Gastroesophageal sphincter (tissue), 4 donors: ENCODE measurements around the gene SERP1. TPM values are rescaled to one million over a fixed set of nuclear protein-coding genes. Genes with fewer than 3 reads are reported as not detected.
A peak's percentile ranks its signal among the peaks of the same experiment; 100 is the strongest.

Experiments
- ATAC-seq: fragments of 150-250 bp; one replicate; pipeline ENCODE4 v1.9.1; 2016; ENCODE audit warnings: mild to moderate bottlenecking, moderate library complexity
- H3K27ac ChIP-seq, 4 donors: fragments of 200-600 bp; sonication (generic) in 3 of 4; 1 replicate in 3 of 4; 2 replicates in 1 of 4; pipeline ENCODE4 v1.5.1; 2016 to 2019
- H3K27me3 ChIP-seq: fragments of 200-600 bp; sonication (generic); one replicate; pipeline ENCODE4 v1.5.1; 2019
- H3K36me3 ChIP-seq, 2 donors: fragments of 200-600 bp; sonication (generic); one replicate each; pipeline ENCODE4 v1.5.1; 2019; ENCODE audit warnings: control low read depth in 1 of 2
- H3K4me1 ChIP-seq, 3 donors: fragments of 200-600 bp; sonication (generic); 1 replicate in 2 of 3; 2 replicates in 1 of 3; pipeline ENCODE4 v1.5.1; 2016 to 2019; ENCODE audit warnings: control low read depth in 2 of 3
- H3K4me3 ChIP-seq, 2 donors: fragments of 200-600 bp; sonication (generic); one replicate each; pipeline ENCODE4 v1.5.1; 2019; ENCODE audit warnings: mild to moderate bottlenecking in 1 of 2, moderate library complexity in 1 of 2
- H3K9me3 ChIP-seq, 3 donors: fragments of 200-600 bp; sonication (generic); one replicate each; pipeline ENCODE4 v1.5.1; 2017 to 2019; ENCODE audit warnings: control low read depth in 2 of 3
- EP300 ChIP-seq: sonication (generic); formaldehyde crosslinking; IDR thresholded peaks from one replicate; pipeline ENCODE4 v1.6.1; 2017; ENCODE audit warnings: antibody characterized with exemption, mild to moderate bottlenecking
- POLR2A ChIP-seq, 2 donors: fragments of 450-650 bp; IDR thresholded peaks; one replicate each; pipeline ENCODE4 v1.6.1; 2017; ENCODE audit warnings: antibody characterized with exemption in 2 of 2, mild to moderate bottlenecking in 2 of 2, moderate library complexity in 1 of 2
- POLR2AphosphoS5 ChIP-seq: sonication (generic); formaldehyde crosslinking; IDR thresholded peaks from one replicate; pipeline ENCODE4 v1.6.1; 2017; ENCODE audit warnings: antibody characterized with exemption
- WGBS, 2 donors: methylation state at CpG; one replicate each; pipeline ENCODE4 v1.1.5; 2018; ENCODE audit warnings: low coverage in 1 of 2; 5-methylcytosine and 5-hydroxymethylcytosine counted together
- total RNA-seq, 4 donors: library from RNA; depleted of rRNA; stranded (reverse); fragments of >200 nt; gene quantifications; one replicate each; pipeline ENCODE4 v1.1.0, GENCODE V29; 2016
- TF ChIP-seq, protein P1 (sequence below), 4 experiments: fragments of 200-600 bp in 2 of 4; fragments of 450-650 bp in 2 of 4; sonication (generic) in 1 of 4; IDR thresholded peaks; one replicate each; pipeline ENCODE4 v1.5.1; 2017 to 2019; ENCODE audit warnings: antibody characterized with exemption in 4 of 4, mild to moderate bottlenecking in 2 of 4, moderate library complexity in 2 of 4

SERP1 gene
- total RNA-seq, 4 donors from 2014 or later: 72.8 to 187 (median 154) TPM

DNA sequence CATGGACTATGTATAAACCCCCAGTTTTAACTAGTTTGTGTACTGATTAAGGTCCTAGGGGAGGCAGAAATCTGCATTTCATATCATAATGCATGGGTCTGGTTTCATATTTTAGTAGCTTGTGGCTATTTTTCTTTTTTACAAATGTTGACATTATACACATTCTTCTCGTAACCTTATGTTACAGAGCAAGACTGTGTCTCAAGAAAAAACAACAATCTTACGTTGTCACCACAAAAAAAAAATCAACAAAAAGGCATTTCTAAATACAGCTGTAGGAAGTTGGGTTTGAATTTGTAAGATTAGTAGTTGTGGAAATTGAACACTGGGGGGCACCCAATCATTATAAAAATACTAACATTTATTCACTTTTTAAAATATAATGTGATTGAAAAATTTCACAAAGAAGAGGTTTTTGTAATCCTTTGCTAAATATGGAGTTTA is 17.9 kb downstream of the SERP1 start:
- 11 to 19% methylated on average over 2 of the region's 2 CpGs for WGBS, 2 donors
- no peaks in the 10 kb centered on the region for H3K4me1 ChIP-seq
- TF ChIP-seq, protein P1, sequence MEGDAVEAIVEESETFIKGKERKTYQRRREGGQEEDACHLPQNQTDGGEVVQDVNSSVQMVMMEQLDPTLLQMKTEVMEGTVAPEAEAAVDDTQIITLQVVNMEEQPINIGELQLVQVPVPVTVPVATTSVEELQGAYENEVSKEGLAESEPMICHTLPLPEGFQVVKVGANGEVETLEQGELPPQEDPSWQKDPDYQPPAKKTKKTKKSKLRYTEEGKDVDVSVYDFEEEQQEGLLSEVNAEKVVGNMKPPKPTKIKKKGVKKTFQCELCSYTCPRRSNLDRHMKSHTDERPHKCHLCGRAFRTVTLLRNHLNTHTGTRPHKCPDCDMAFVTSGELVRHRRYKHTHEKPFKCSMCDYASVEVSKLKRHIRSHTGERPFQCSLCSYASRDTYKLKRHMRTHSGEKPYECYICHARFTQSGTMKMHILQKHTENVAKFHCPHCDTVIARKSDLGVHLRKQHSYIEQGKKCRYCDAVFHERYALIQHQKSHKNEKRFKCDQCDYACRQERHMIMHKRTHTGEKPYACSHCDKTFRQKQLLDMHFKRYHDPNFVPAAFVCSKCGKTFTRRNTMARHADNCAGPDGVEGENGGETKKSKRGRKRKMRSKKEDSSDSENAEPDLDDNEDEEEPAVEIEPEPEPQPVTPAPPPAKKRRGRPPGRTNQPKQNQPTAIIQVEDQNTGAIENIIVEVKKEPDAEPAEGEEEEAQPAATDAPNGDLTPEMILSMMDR (IDR thresholded peaks at IDR 0.05): peak in 1 of 4 experiments; percentile 18
- no peak for TF ChIP-seq EP300
- no peak for TF ChIP-seq POLR2AphosphoS5
- no peak for TF ChIP-seq POLR2A (IDR thresholded peaks at IDR 0.05)
- H3K9me3 ChIP-seq: no peaks in the 10 kb centered on the region
- no peaks in the 10 kb centered on the region for H3K36me3 ChIP-seq
- no peak overlapping the region for H3K4me3 ChIP-seq
- no peak for ATAC-seq
- H3K27me3 ChIP-seq: no peaks in the 10 kb centered on the region
- no peak overlapping the region for H3K27ac ChIP-seq

DNA sequence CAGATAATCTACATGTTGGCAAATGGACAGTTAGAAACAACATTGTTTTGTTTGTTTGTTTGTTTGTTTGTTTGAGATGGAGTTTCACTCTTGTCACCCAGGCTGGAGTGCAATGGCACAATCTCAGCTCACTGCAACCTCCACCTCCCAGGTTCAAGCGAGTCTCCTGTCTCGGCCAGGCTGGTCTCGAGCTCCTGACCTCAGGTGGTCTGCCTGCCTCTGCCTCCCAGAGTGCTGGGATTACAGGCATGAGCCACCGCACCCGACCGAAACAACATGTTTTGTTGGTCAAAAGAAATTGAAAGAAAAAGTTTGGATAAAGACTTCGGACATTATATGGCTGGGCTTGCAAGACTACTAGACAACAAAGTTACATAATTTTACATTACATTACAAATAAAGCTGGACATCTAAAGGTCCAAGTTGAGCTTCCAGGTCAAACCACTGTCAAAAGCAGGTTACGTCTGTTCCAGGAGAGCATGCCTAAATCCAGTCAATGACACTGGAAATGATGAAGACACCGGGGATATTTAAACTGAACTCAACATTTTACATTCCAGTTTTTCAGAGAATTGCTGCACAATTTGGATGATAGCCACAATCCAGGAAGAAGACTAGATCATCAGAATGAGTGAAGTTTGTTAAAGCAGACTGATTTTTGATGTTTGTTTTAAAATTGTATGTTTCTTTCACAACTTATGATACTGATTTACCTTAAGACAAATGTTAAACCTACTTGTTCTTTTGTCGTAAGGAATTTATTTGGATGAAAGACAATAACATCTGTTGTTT is 18.6 kb downstream of the SERP1 start:
- no peaks in the 10 kb centered on the region for H3K36me3 ChIP-seq
- no peak overlapping the region for H3K4me3 ChIP-seq
- no peaks in the 10 kb centered on the region for H3K27me3 ChIP-seq
- H3K4me1 ChIP-seq: no peaks in the 10 kb centered on the region
- H3K9me3 ChIP-seq: no peaks in the 10 kb centered on the region
- TF ChIP-seq POLR2A (IDR thresholded peaks at IDR 0.05) (no peak), POLR2AphosphoS5 (no peak), EP300 (no peak)
- TF ChIP-seq, protein P1 (IDR thresholded peaks at IDR 0.05): no peak
- no peak for ATAC-seq
- H3K27ac ChIP-seq: no peak overlapping the region
- WGBS, 2 donors: 50 to 61% methylated on average over 7 to 10 of the region's 10 CpGs

DNA sequence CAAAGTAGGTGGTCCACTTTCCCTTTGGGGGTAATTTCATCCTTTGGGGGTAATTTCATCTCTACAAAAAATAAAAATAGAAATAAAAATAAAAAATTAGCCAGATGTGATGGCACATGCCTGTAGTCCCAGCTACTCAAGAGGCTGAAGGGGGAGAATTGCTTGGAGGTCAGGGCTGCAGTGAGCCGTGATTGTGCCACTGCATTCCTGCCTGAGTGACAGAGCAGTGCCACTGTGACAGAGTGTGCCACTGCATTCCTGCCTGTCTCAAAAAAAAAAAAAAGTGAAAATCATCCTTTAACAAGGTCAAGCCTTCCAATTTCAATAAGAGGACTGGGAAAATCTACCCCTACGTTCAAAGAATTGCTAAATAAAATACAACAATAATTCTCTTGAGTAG is 22.8 kb downstream of the SERP1 start:
- H3K4me3 ChIP-seq: no peak overlapping the region
- H3K27me3 ChIP-seq: no peaks in the 10 kb centered on the region
- no peak overlapping the region for H3K27ac ChIP-seq
- no peaks in the 10 kb centered on the region for H3K9me3 ChIP-seq
- ATAC-seq: no peak
- no peak for TF ChIP-seq POLR2AphosphoS5
- TF ChIP-seq, protein P1 (IDR thresholded peaks at IDR 0.05): no peak
- no peak for TF ChIP-seq EP300
- WGBS, 2 donors: 55 to 91% methylated on average over 2 of the region's 2 CpGs
- no peaks in the 10 kb centered on the region for H3K4me1 ChIP-seq
- no peaks in the 10 kb centered on the region for H3K36me3 ChIP-seq

- TF ChIP-seq POLR2AphosphoS5 (no peak), POLR2A (IDR thresholded peaks at IDR 0.05) (no peak), EP300 (no peak)
- TF ChIP-seq, protein P1 (IDR thresholded peaks at IDR 0.05): no peak
Observed at GRCh38 chr3:150521463-150521862, 24.8 kb downstream of the SERP1 start.

DNA sequence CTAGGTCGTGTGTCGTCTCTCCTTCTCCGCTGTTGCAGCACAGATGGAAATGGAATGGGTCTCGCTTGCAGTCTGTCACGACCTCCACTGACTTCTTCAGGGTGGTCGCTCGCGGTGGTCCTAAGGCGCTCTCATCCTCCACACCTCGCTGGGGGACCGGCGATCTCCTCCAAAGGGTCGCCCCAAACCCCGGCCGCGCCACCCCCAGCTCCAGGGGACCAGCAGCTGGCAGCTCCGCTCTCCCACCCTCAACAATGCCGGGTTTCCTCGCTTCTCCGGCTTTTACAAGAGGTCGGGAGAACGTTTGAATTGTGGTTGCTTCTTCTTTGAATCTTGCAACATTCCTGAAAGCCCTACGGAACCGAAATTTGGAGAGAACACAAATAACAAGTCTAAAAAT is 25.9 kb downstream of the SERP1 start:
- no peak for ATAC-seq
- H3K27ac ChIP-seq: no peak overlapping the region
- H3K4me1 ChIP-seq: no peaks in the 10 kb centered on the region
- H3K9me3 ChIP-seq: no peaks in the 10 kb centered on the region
- H3K27me3 ChIP-seq: no peaks in the 10 kb centered on the region
- H3K36me3 ChIP-seq: no peaks in the 10 kb centered on the region
- WGBS, 2 donors: 70 to 89% methylated on average over 2 to 6 of the region's 24 CpGs
- no peak overlapping the region for H3K4me3 ChIP-seq
- no peak for TF ChIP-seq EP300
- no peak for TF ChIP-seq POLR2AphosphoS5
- TF ChIP-seq, protein P1 (IDR thresholded peaks at IDR 0.05): no peak
- TF ChIP-seq POLR2A (IDR thresholded peaks at IDR 0.05): no peak

More at GRCh38 chr3:150521463-150521862, 24.8 kb downstream of the SERP1 start:
- H3K4me3 ChIP-seq: no peak overlapping the region
- 41 to 60% methylated on average over 2 of the region's 2 CpGs for whole genome bisulfite sequencing, 2 donors
- no peaks in the 10 kb centered on the region for H3K36me3 ChIP-seq
- H3K27me3 ChIP-seq: no peaks in the 10 kb centered on the region
- H3K27ac ChIP-seq: no peak overlapping the region
- H3K4me1 ChIP-seq: no peaks in the 10 kb centered on the region
- no peaks in the 10 kb centered on the region for H3K9me3 ChIP-seq
- ATAC-seq: no peak
